Loucy (cell line): Measurements from ENCODE around the gene KCNIP2.

Source experiments
- H2AFZ ChIP-seq: fragments of 200-600 bp; sonication (generic); 2 replicates; pipeline ENCODE4 v1.6.0; 2016; ENCODE audit warnings: antibody characterized with exemption, mild to moderate bottlenecking, low read length, moderate library complexity
- H3F3A ChIP-seq: fragments of 200-600 bp; 2 replicates; pipeline ENCODE4 v1.6.0; 2016; ENCODE audit warnings: antibody characterized with exemption, low read depth, mild to moderate bottlenecking
- H3K27me3 ChIP-seq: fragments of 200-600 bp; sonication (generic); 2 replicates; pipeline ENCODE4 v1.6.1; 2014; ENCODE audit warnings: low read length, mild to moderate bottlenecking; ENCODE audit not compliant: insufficient read depth, poor library complexity, severe bottlenecking
- H3K36me3 ChIP-seq: fragments of 200-600 bp; sonication (generic); 2 replicates; pipeline ENCODE4 v1.6.1; 2016; ENCODE audit warnings: low read length; ENCODE audit not compliant: insufficient read depth
- H3K4me1 ChIP-seq: fragments of 200-600 bp; sonication (generic); 2 replicates; pipeline ENCODE4 v1.5.1; 2014; ENCODE audit warnings: low read length, mild to moderate bottlenecking; ENCODE audit not compliant: insufficient read depth, poor library complexity, severe bottlenecking
- H3K4me2 ChIP-seq: fragments of 200-600 bp; sonication (generic); 2 replicates; pipeline ENCODE4 v1.6.0; 2014; ENCODE audit warnings: antibody characterized with exemption, low read length, low read depth, mild to moderate bottlenecking; ENCODE audit not compliant: poor library complexity, severe bottlenecking
- H3K4me3 ChIP-seq: fragments of 200-600 bp; sonication (generic); 2 replicates; pipeline ENCODE4 v1.5.1; 2014; ENCODE audit warnings: low read length, mild to moderate bottlenecking, mixed read lengths; ENCODE audit not compliant: poor library complexity, severe bottlenecking
- H3K79me2 ChIP-seq: fragments of 200-600 bp; sonication (generic); 2 replicates; pipeline ENCODE4 v1.6.1; 2014; ENCODE audit warnings: low read length; ENCODE audit not compliant: insufficient read depth
- H3K9ac ChIP-seq: fragments of 200-600 bp; sonication (generic); 2 replicates; pipeline ENCODE4 v1.6.0; 2014; ENCODE audit warnings: mild to moderate bottlenecking, low read depth, low read length, moderate library complexity; ENCODE audit not compliant: poor library complexity, severe bottlenecking
- H3K9me2 ChIP-seq: fragments of 200-600 bp; sonication (generic); replicated peaks from 2 replicates; pipeline ENCODE4 v1.6.1; 2016; ENCODE audit warnings: low read depth, low read length, mixed read lengths
- H3K9me3 ChIP-seq: fragments of 200-600 bp; sonication (generic); 2 replicates; pipeline ENCODE4 v1.6.1; 2014; ENCODE audit warnings: mild to moderate bottlenecking, antibody characterized with exemption, low read length, low read depth; ENCODE audit not compliant: insufficient read depth
- H4K20me1 ChIP-seq: fragments of 200-600 bp; sonication (generic); 2 replicates; pipeline ENCODE4 v1.6.0; 2014; ENCODE audit warnings: antibody characterized with exemption, low read length, mild to moderate bottlenecking; ENCODE audit not compliant: insufficient read depth, poor library complexity, severe bottlenecking
- EZH2phosphoT487 ChIP-seq: fragments of 200-600 bp; IDR thresholded peaks from 2 replicates; pipeline ENCODE4 v1.6.1; 2018; ENCODE audit warnings: antibody characterized with exemption, mild to moderate bottlenecking, moderate library complexity, borderline replicate concordance
- TF ChIP-seq, protein P1 (sequence below): fragments of 200-600 bp; sonication (generic); conservative IDR thresholded peaks from 2 replicates; pipeline ENCODE4 v1.5.1; 2014; ENCODE audit warnings: mild to moderate bottlenecking, antibody characterized with exemption, low read length

The KCNIP2 gene

GRCh38 chr10:101840102-101840684 lies 3.4 kb downstream of the KCNIP2 start:
- no peak overlapping the region for H3K4me3 ChIP-seq
- H3K4me1 ChIP-seq, result peaks cover 5% of the 10 kb centered on the region
- no peaks in the 10 kb centered on the region for H4K20me1 ChIP-seq
- H3F3A ChIP-seq, result no peaks in the 10 kb centered on the region
- no peaks in the 10 kb centered on the region for H3K9me2 ChIP-seq
- no peak overlapping the region for H2AFZ ChIP-seq
- no peaks in the 10 kb centered on the region for H3K27me3 ChIP-seq
- H3K9ac ChIP-seq, result no peak overlapping the region
- no peaks in the 10 kb centered on the region for H3K79me2 ChIP-seq
- no peaks in the 10 kb centered on the region for H3K36me3 ChIP-seq
- H3K9me3 ChIP-seq, result no peaks in the 10 kb centered on the region
- peak overlapping the region; percentile 56 for H3K4me2 ChIP-seq
- TF ChIP-seq, protein P1, sequence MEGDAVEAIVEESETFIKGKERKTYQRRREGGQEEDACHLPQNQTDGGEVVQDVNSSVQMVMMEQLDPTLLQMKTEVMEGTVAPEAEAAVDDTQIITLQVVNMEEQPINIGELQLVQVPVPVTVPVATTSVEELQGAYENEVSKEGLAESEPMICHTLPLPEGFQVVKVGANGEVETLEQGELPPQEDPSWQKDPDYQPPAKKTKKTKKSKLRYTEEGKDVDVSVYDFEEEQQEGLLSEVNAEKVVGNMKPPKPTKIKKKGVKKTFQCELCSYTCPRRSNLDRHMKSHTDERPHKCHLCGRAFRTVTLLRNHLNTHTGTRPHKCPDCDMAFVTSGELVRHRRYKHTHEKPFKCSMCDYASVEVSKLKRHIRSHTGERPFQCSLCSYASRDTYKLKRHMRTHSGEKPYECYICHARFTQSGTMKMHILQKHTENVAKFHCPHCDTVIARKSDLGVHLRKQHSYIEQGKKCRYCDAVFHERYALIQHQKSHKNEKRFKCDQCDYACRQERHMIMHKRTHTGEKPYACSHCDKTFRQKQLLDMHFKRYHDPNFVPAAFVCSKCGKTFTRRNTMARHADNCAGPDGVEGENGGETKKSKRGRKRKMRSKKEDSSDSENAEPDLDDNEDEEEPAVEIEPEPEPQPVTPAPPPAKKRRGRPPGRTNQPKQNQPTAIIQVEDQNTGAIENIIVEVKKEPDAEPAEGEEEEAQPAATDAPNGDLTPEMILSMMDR, result no peak
- TF ChIP-seq EZH2phosphoT487, result no peak

- no peak overlapping the region for H3K4me3 ChIP-seq
- no peak overlapping the region for H2AFZ ChIP-seq
- H3K4me1 ChIP-seq, result peaks cover 11% of the 10 kb centered on the region
These were observed 4.1 kb downstream of the KCNIP2 start for GRCh38 chr10:101839416-101840063.

DNA sequence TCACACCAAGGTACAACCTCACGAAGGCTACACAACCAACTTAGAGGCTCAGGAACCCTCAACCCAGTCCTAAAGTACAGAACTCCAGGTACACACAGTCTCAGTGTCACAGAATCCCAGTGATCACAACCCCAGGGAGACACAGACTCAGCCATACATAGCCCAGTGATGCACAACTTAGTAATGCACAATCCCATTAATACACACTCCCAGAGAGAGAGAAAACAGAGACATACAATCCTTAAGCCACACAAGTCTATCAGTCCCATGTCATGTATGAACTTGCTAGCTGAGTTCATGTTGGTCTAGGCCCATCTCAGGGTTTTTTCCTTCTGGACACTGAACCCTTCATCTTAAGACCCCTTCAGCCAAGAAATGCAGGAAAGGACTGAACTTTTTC lies 4.6 kb downstream of the KCNIP2 start:
- TF ChIP-seq EZH2phosphoT487, result no peak
- TF ChIP-seq, protein P1, result no peak
- H4K20me1 ChIP-seq, result no peaks in the 10 kb centered on the region
- no peak overlapping the region for H3K9ac ChIP-seq
- H3K9me2 ChIP-seq, result no peaks in the 10 kb centered on the region
- H3K4me2 ChIP-seq, result no peak overlapping the region
- H3K4me3 ChIP-seq, result no peak overlapping the region
- no peak overlapping the region for H2AFZ ChIP-seq
- no peaks in the 10 kb centered on the region for H3K36me3 ChIP-seq
- H3K4me1 ChIP-seq, result peaks cover 16% of the 10 kb centered on the region
- H3F3A ChIP-seq, result no peaks in the 10 kb centered on the region
- no peaks in the 10 kb centered on the region for H3K27me3 ChIP-seq
- H3K79me2 ChIP-seq, result no peaks in the 10 kb centered on the region
- no peaks in the 10 kb centered on the region for H3K9me3 ChIP-seq

More at GRCh38 chr10:101839416-101840063, 4.1 kb downstream of the KCNIP2 start:
- no peaks in the 10 kb centered on the region for H3K36me3 ChIP-seq
- no peaks in the 10 kb centered on the region for H3K79me2 ChIP-seq
- H3K9me2 ChIP-seq, result no peaks in the 10 kb centered on the region
- no peaks in the 10 kb centered on the region for H3F3A ChIP-seq
- no peak overlapping the region for H3K4me2 ChIP-seq
- no peak for TF ChIP-seq EZH2phosphoT487
- TF ChIP-seq, protein P1, result no peak
- H4K20me1 ChIP-seq, result no peaks in the 10 kb centered on the region
- H3K9me3 ChIP-seq, result no peaks in the 10 kb centered on the region
- no peaks in the 10 kb centered on the region for H3K27me3 ChIP-seq
- no peak overlapping the region for H3K9ac ChIP-seq
